Dendritic cell treated with granulocyte-macrophage colony-stimulating factor and Interleukin-4, amounts not matched to agents 40 ng/mL and 50 ng/mL, for 4 days (primary cell): ENCODE results near the gene DUOX1.
"Not testable (repeated sequence)": the region's sequence is repeated elsewhere in the genome, so short reads cannot be mapped to it uniquely, and the experiment has no call there.

Experiments
- H3K27ac Mint-ChIP-seq: one replicate; pipeline ENCODE4 v1.8.0; 2022; ENCODE audit warnings: mild to moderate bottlenecking, mixed read lengths
- H3K27me3 Mint-ChIP-seq: one replicate; pipeline ENCODE4 v1.8.0; 2022; ENCODE audit warnings: mild to moderate bottlenecking, mixed read lengths
- H3K36me3 Mint-ChIP-seq: one replicate; pipeline ENCODE4 v1.8.0; 2022; ENCODE audit warnings: low read depth, mixed read lengths
- H3K4me1 Mint-ChIP-seq: one replicate; pipeline ENCODE4 v1.8.0; 2022; ENCODE audit warnings: low read depth, mixed read lengths
- H3K4me3 Mint-ChIP-seq: one replicate; pipeline ENCODE4 v1.8.0; 2022; ENCODE audit warnings: mild to moderate bottlenecking, moderate library complexity, mixed read lengths
- H3K9me3 Mint-ChIP-seq: one replicate; pipeline ENCODE4 v1.8.0; 2022; ENCODE audit warnings: mixed read lengths
- intact Hi-C: fragments of 100-400 bp; cut with micrococcal nuclease; formaldehyde crosslinking; loops from one replicate; pipeline ENCODE4 v1.15.0; 2022

Gene DUOX1

GRCh38 chr15:45129651-45130129 lies at the start of gene DUOX1, which contains the start of gene DUOXA1:
TSS of gene DUOX1 (plus strand) at chr15:45129994. CDS start at chr15:45131967, 1,973 bp downstream.
TSS of gene DUOXA1 (minus strand) at chr15:45129879. CDS start at chr15:45123014, 6,865 bp downstream.
- H3K9me3 Mint-ChIP-seq, result no peaks in the 10 kb centered on the region
- H3K4me1 Mint-ChIP-seq, result peaks cover 27% of the 10 kb centered on the region
- peaks cover 89% of the 10 kb centered on the region for H3K27me3 Mint-ChIP-seq
- intact Hi-C loops, result loop anchor here (5.0 kb wide), 1 partner anchor 33 kb away; no protein-coding TSS in a partner anchor
- peak within 1 kb of the TSS; percentile 77 for H3K4me3 Mint-ChIP-seq
- H3K27ac Mint-ChIP-seq, result peak within 1 kb of the TSS; percentile 52
- peaks cover 25% of the 10 kb centered on the region for H3K36me3 Mint-ChIP-seq

DNA sequence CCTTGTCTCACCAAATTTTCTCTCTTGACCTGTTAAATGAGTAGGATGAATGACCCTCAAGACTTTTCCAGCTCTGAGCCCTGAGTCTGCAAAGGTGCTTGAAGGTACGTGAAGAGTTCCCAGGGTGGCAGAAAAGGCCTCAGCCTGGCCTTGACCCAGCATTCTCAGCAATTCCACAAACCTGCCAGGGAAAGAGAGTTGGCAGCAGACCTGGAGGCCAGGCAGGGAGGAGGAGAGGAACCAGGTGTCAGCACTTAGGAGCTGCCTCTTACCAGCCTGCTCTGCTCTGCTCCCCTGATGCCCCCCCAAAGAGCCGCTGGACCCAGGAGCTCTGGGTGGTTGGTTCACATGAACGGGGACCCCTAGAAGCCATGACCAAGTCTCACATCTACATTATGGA lies 49.2 kb upstream of the DUOX1 start:
- H3K27ac Mint-ChIP-seq, H3K27me3 Mint-ChIP-seq, H3K4me3 Mint-ChIP-seq, H3K4me1 Mint-ChIP-seq, H3K36me3 Mint-ChIP-seq, intact Hi-C loops, H3K9me3 Mint-ChIP-seq: not testable (repeated sequence)

DNA sequence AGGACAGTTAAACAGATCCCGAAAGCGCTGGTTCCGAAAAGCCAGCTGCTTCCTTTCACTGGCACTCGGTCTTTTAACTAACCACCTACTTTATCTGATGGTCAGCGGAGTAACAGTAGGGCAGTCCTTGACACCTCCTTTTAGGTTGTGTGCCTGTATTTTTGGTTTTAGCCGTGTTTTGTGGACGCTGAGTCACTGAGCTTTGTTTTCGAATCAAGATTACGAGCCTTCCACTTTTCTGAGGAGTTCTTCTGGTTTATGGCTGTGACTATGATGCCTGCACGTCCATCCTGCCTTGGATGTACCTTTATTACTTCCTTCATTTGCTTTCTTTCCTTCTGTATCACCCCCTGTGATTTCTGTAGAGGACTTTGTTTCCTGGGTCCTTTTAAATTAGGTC lies 47.4 kb upstream of the DUOX1 start:
- H3K9me3 Mint-ChIP-seq, H3K27ac Mint-ChIP-seq, H3K4me3 Mint-ChIP-seq, intact Hi-C loops, H3K4me1 Mint-ChIP-seq, H3K36me3 Mint-ChIP-seq, H3K27me3 Mint-ChIP-seq: not testable (repeated sequence)

- no peaks in the 10 kb centered on the region for H3K9me3 Mint-ChIP-seq
- H3K27me3 Mint-ChIP-seq, result peaks cover 2% of the 10 kb centered on the region
- H3K4me3 Mint-ChIP-seq, result no peak overlapping the region
- H3K36me3 Mint-ChIP-seq, result no peaks in the 10 kb centered on the region
- H3K4me1 Mint-ChIP-seq, result no peaks in the 10 kb centered on the region
- H3K27ac Mint-ChIP-seq, result no peak overlapping the region
- intact Hi-C loops, result no loop called here
Observed at GRCh38 chr15:45083223-45083622, 46.6 kb upstream of the DUOX1 start.

- Mint-ChIP-seq H3K4me3 (no peak overlapping the region), H3K36me3 (no peaks in the 10 kb centered on the region), H3K27me3 (peaks cover 2% of the 10 kb centered on the region), H3K9me3 (no peaks in the 10 kb centered on the region), H3K27ac (no peak overlapping the region), H3K4me1 (no peaks in the 10 kb centered on the region)
- intact Hi-C loops, result no loop called here
Observed at GRCh38 chr15:45084163-45084562, 45.6 kb upstream of the DUOX1 start.

DNA sequence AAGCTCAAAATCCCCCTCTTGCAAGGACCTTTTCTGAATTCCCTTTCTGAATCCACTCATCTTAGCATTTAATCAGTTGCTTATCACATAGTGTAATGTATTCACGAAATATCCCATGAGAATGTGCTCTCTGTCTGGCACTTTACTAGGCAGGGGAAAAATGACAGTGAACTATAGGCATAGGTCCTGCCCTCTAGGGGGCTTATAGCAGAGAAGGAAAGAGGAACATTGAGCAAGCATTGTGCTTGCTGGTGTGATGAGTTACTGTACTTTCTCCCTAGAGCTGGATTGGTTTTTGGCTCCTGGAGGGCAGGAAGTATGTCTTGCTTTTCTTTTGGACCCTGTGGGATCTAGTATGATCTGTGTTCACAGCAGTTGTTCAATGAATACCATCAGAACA lies 42.3 kb upstream of the DUOX1 start:
- Mint-ChIP-seq H3K36me3 (no peaks in the 10 kb centered on the region), H3K9me3 (no peaks in the 10 kb centered on the region), H3K27ac (no peak overlapping the region), H3K4me1 (no peaks in the 10 kb centered on the region), H3K27me3 (peaks cover 6% of the 10 kb centered on the region), H3K4me3 (no peak overlapping the region)
- intact Hi-C loops, result no loop called here

GRCh38 chr15:45088801-45089711 lies 40.7 kb upstream of the DUOX1 start:
- Mint-ChIP-seq H3K27ac (no peak overlapping the region), H3K4me3 (no peak overlapping the region), H3K36me3 (no peaks in the 10 kb centered on the region), H3K4me1 (no peaks in the 10 kb centered on the region), H3K27me3 (peaks cover 7% of the 10 kb centered on the region), H3K9me3 (no peaks in the 10 kb centered on the region)
- intact Hi-C loops, result no loop called here

- H3K4me1 Mint-ChIP-seq, result no peaks in the 10 kb centered on the region
- intact Hi-C loops, result no loop called here
- H3K36me3 Mint-ChIP-seq, result no peaks in the 10 kb centered on the region
- H3K9me3 Mint-ChIP-seq, result no peaks in the 10 kb centered on the region
- H3K27me3 Mint-ChIP-seq, result peaks cover 7% of the 10 kb centered on the region
- H3K4me3 Mint-ChIP-seq, result no peak overlapping the region
- no peak overlapping the region for H3K27ac Mint-ChIP-seq
Observed at GRCh38 chr15:45089712-45090373, 40.0 kb upstream of the DUOX1 start.

- Mint-ChIP-seq H3K4me1 (no peaks in the 10 kb centered on the region), H3K9me3 (no peaks in the 10 kb centered on the region), H3K36me3 (no peaks in the 10 kb centered on the region), H3K4me3 (no peak overlapping the region), H3K27ac (no peak overlapping the region), H3K27me3 (peaks cover 7% of the 10 kb centered on the region)
- intact Hi-C loops, result no loop called here
Observed at GRCh38 chr15:45091161-45091560, 38.6 kb upstream of the DUOX1 start.

DNA sequence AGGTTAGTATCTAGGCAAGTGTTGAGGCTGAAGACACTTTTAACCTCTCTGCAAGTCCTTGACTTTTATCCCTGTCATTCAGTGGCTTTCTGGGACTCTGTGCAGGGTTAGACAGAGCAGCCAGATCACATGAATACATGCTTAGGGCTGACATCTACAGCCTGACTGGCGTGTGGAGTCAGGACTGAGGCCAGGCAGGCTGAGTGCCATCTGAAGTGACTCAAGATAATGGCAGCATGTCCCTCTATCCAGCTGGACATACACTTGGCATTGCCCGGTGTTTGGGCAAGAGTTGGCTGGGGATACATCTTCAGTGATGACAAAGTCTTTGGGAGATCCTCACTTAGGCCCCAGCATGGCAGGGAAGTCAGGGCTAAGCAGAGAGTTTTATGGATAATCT lies 38.2 kb upstream of the DUOX1 start:
- no peak overlapping the region for H3K27ac Mint-ChIP-seq
- H3K9me3 Mint-ChIP-seq, result no peaks in the 10 kb centered on the region
- H3K4me3 Mint-ChIP-seq, result no peak overlapping the region
- peaks cover 7% of the 10 kb centered on the region for H3K27me3 Mint-ChIP-seq
- no peaks in the 10 kb centered on the region for H3K36me3 Mint-ChIP-seq
- intact Hi-C loops, result no loop called here
- no peaks in the 10 kb centered on the region for H3K4me1 Mint-ChIP-seq

GRCh38 chr15:45093013-45093412 lies 36.8 kb upstream of the DUOX1 start:
- Mint-ChIP-seq H3K27ac (no peak overlapping the region), H3K36me3 (no peaks in the 10 kb centered on the region), H3K4me1 (no peaks in the 10 kb centered on the region), H3K4me3 (no peak overlapping the region), H3K9me3 (no peaks in the 10 kb centered on the region), H3K27me3 (peaks cover 6% of the 10 kb centered on the region)
- intact Hi-C loops, result no loop called here

DNA sequence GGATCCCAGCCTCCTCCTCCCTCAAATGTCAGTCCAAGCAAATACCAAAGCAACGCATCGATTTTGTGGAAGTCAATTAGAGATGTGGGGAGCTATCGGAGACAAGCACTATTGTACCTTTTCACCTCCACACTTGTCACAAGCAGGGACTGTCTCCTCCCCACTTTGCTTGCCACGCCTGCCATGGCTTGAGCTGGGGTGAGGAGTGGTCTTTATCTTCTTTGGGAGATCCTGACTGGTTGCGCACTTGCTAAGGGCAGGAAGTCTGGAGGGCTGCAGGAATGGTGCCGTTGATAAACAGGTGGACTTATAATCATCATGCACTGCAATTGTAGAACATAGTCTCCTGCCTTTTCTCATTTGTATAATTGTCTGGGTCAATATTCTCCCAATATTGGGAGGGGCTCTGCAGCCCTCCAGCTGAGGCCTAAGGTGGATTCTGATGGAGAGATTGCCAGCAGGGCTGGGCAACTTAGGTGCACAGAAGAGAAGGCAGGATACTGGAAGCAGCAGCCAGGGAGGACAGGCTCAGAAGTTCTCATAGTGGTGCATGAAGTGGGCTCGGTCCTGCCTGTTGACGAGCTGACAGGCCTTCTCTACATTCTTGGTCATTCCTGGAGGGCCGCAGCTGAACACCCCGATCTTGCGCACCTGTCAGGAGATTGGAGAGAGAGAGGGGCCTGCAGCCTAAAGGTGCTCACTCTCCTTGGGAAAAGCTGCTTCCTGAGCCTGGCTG lies 36.0 kb upstream of the DUOX1 start:
- no peaks in the 10 kb centered on the region for H3K36me3 Mint-ChIP-seq
- no peaks in the 10 kb centered on the region for H3K4me1 Mint-ChIP-seq
- H3K4me3 Mint-ChIP-seq, result no peak overlapping the region
- H3K27ac Mint-ChIP-seq, result no peak overlapping the region
- H3K27me3 Mint-ChIP-seq, result peaks cover 6% of the 10 kb centered on the region
- H3K9me3 Mint-ChIP-seq, result no peaks in the 10 kb centered on the region
- intact Hi-C loops, result no loop called here

DNA sequence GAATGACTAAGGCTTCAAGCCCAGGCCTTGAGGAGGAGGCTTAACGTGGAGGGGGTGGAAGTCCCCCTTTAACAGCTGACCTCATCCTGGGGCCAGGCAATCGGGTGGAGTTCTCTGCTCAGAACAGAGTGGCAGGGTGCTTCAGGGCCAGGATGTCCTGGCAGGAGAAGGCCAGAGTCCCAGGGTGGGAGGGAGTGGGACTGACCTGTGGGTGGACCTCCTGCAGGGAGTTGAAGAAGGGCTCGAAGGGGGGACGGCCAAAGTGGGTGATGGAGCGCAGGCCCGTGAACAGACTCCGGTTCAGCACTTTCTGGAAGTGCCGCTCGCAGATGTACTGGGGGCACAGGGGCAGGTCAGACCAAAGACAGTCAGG lies 35.5 kb upstream of the DUOX1 start:
- no peak overlapping the region for H3K4me3 Mint-ChIP-seq
- no peak overlapping the region for H3K27ac Mint-ChIP-seq
- H3K36me3 Mint-ChIP-seq, result no peaks in the 10 kb centered on the region
- no peaks in the 10 kb centered on the region for H3K9me3 Mint-ChIP-seq
- intact Hi-C loops, result no loop called here
- H3K27me3 Mint-ChIP-seq, result peaks cover 6% of the 10 kb centered on the region
- no peaks in the 10 kb centered on the region for H3K4me1 Mint-ChIP-seq

DNA sequence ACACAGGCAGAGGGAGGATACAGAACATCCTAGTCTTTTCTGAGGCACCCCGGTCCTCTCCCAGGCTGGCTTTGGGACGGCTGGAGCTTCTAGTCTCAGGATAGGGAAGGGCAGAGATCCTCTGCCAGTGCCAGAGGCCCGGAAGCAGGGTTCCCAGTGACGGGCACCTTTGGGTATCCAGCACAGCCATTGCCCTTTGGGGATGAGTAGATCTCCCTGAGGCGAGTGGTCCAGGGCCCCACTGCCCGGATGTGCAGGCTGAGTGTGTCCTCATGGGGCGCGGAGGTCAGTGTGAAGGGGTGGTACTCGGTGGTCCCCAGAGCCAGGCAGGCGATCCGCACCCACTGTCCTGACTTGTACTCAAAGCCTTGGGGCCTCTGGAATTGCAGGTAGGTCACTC lies 34.1 kb upstream of the DUOX1 start:
- no peaks in the 10 kb centered on the region for H3K4me1 Mint-ChIP-seq
- no peaks in the 10 kb centered on the region for H3K36me3 Mint-ChIP-seq
- intact Hi-C loops, result no loop called here
- no peaks in the 10 kb centered on the region for H3K9me3 Mint-ChIP-seq
- H3K27me3 Mint-ChIP-seq, result peaks cover 6% of the 10 kb centered on the region
- H3K4me3 Mint-ChIP-seq, result no peak overlapping the region
- no peak overlapping the region for H3K27ac Mint-ChIP-seq
